Measurements from ENCODE around the gene C6orf120. TPM values are rescaled to one million over a fixed set of nuclear protein-coding genes. Genes with fewer than 3 reads are reported as not detected.

C6orf120 gene
- total and polyA plus RNA-seq, 2 donors (not counting 1 experiment from before 2014, with no cell fraction given) = 9.7 to 27.1 TPM

DNA sequence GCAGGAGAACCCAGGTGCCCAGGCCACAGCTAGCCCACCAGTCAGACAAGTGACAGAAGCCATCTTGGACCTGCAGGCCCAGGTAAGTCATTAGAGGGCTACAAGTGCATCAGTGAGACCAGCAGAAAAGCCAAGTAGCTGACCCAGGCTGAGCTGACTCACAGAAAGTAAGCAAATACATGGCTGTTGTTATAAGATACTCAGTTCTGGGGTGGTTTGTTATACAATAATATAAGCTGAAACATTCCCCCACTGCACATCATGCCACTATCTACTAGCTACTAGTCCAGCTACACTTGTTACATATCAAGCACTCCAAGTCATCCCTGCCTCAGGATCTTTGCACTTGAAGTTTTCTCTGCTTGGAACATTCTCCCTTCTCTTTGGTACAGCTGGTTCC lies 39.4 kb downstream of the C6orf120 start:
- peaks cover 0 to 5% (median 0%) of the 10 kb centered on the region in 3 donors for H3K9me3 ChIP-seq (ENCODE audit: control extremely low read depth in 1 of 3, control insufficient read depth in 2 of 3, insufficient read depth in 1 of 3, low read length in 2 of 3)
- POLR2A ChIA-PET = no interaction called here

GRCh38 chr6:169745405-169745804 lies 43.5 kb downstream of the C6orf120 start:
- H3K4me1 Mint-ChIP-seq = peaks cover 7% of the 10 kb centered on the region
- TF ChIP-seq EZH2 (IDR thresholded peaks at IDR 0.05; ENCODE audit: borderline replicate concordance, insufficient read depth, low read depth, low read length, poor library complexity, severe bottlenecking) = no peak
- TF ChIP-seq, protein P1, sequence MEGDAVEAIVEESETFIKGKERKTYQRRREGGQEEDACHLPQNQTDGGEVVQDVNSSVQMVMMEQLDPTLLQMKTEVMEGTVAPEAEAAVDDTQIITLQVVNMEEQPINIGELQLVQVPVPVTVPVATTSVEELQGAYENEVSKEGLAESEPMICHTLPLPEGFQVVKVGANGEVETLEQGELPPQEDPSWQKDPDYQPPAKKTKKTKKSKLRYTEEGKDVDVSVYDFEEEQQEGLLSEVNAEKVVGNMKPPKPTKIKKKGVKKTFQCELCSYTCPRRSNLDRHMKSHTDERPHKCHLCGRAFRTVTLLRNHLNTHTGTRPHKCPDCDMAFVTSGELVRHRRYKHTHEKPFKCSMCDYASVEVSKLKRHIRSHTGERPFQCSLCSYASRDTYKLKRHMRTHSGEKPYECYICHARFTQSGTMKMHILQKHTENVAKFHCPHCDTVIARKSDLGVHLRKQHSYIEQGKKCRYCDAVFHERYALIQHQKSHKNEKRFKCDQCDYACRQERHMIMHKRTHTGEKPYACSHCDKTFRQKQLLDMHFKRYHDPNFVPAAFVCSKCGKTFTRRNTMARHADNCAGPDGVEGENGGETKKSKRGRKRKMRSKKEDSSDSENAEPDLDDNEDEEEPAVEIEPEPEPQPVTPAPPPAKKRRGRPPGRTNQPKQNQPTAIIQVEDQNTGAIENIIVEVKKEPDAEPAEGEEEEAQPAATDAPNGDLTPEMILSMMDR (IDR thresholded peaks at IDR 0.05) = no peak
- POLR2A ChIA-PET = no interaction called here
- CTCF ChIA-PET = no interaction called here
- H2AFZ ChIP-seq (ENCODE audit: insufficient read depth, low read depth, low read length, poor library complexity, severe bottlenecking) = no peak overlapping the region
- DNase-seq (no peak), ATAC-seq (ENCODE audit: low read depth) (no peak)
- H3K4me3 ChIP-seq (ENCODE audit: control extremely low read depth in 1 of 5, extremely low read depth in 1 of 5, insufficient read depth in 1 of 5, low read depth in 2 of 5, low read length in 4 of 5) = no peak overlapping the region
- H3K27me3 ChIP-seq (replicated peaks in 1 of 4; ENCODE audit: control extremely low read depth in 1 of 4, control insufficient read depth in 3 of 4, insufficient read depth in 4 of 4, low read length in 3 of 4) = no peaks in the 10 kb centered on the region
- peaks cover 0 to 5% (median 0%) of the 10 kb centered on the region in 3 donors for H3K9me3 ChIP-seq (ENCODE audit: control extremely low read depth in 1 of 3, control insufficient read depth in 2 of 3, insufficient read depth in 1 of 3, low read length in 2 of 3)
- H3K4me2 ChIP-seq (replicated peaks; ENCODE audit: low read depth, low read length, poor library complexity, severe bottlenecking) = no peak overlapping the region
- H3K4me3 Mint-ChIP-seq = no peak overlapping the region
- WGBS (ENCODE audit: insufficient coverage) = no CpG with 5 or more reads among the region's 3 CpGs
- H3K27me3 Mint-ChIP-seq = no peaks in the 10 kb centered on the region
- H3K4me1 ChIP-seq (ENCODE audit: control insufficient read depth in 2 of 2, insufficient read depth in 2 of 2, low read length in 2 of 2) = peaks cover 4 to 5% of the 10 kb centered on the region in 2 donors
- H3K27ac ChIP-seq (ENCODE audit: low read length in 2 of 2) = no peak overlapping the region
- no peaks in the 10 kb centered on the region for H4K20me1 ChIP-seq (ENCODE audit: control insufficient read depth, insufficient read depth, low read length, poor library complexity, severe bottlenecking)
- H3K79me2 ChIP-seq (ENCODE audit: control insufficient read depth, insufficient read depth, low read length) = peaks cover 6% of the 10 kb centered on the region
- H3K36me3 ChIP-seq (replicated peaks in 1 of 2; ENCODE audit: control extremely low read depth in 1 of 2, control insufficient read depth in 1 of 2, extremely low read depth in 1 of 2, insufficient read depth in 2 of 2, low read length in 1 of 2) = no peaks in the 10 kb centered on the region
- no peak overlapping the region for H3K9ac ChIP-seq (ENCODE audit: low read length)
- no peak overlapping the region for H3K27ac Mint-ChIP-seq
- intact Hi-C loops (cut with micrococcal nuclease) = no loop called here
- peaks cover 4% of the 10 kb centered on the region for H3K9me3 Mint-ChIP-seq (ENCODE audit: insufficient read depth)

More for the DNA sequence above, 39.4 kb downstream of the C6orf120 start:
- H3K27me3 ChIP-seq (replicated peaks in 1 of 4; ENCODE audit: control extremely low read depth in 1 of 4, control insufficient read depth in 3 of 4, insufficient read depth in 4 of 4, low read length in 3 of 4) = peaks cover 0 to 4% (median 0%) of the 10 kb centered on the region in 4 experiments
- no peaks in the 10 kb centered on the region for H3K36me3 ChIP-seq (replicated peaks in 1 of 2; ENCODE audit: control extremely low read depth in 1 of 2, control insufficient read depth in 1 of 2, extremely low read depth in 1 of 2, insufficient read depth in 2 of 2, low read length in 1 of 2)
- Mint-ChIP-seq H3K27ac (no peak overlapping the region), H3K9me3 (ENCODE audit: insufficient read depth) (peaks cover 4% of the 10 kb centered on the region), H3K27me3 (no peaks in the 10 kb centered on the region), H3K4me3 (no peak overlapping the region), H3K4me1 (no peaks in the 10 kb centered on the region)
- no peaks in the 10 kb centered on the region for H3K4me1 ChIP-seq (ENCODE audit: control insufficient read depth in 2 of 2, insufficient read depth in 2 of 2, low read length in 2 of 2)
- CTCF ChIA-PET = no interaction called here
- no peak overlapping the region for H3K4me3 ChIP-seq (ENCODE audit: control extremely low read depth in 1 of 5, extremely low read depth in 1 of 5, insufficient read depth in 1 of 5, low read depth in 2 of 5, low read length in 4 of 5)
- no peak overlapping the region for H2AFZ ChIP-seq (ENCODE audit: insufficient read depth, low read depth, low read length, poor library complexity, severe bottlenecking)
- DNase-seq (no peak), ATAC-seq (ENCODE audit: low read depth) (no peak)
- intact Hi-C loops (cut with micrococcal nuclease) = no loop called here
- H3K27ac ChIP-seq (ENCODE audit: low read length in 2 of 2) = no peak overlapping the region
- no peak overlapping the region for H3K9ac ChIP-seq (ENCODE audit: low read length)
- no peaks in the 10 kb centered on the region for H3K79me2 ChIP-seq (ENCODE audit: control insufficient read depth, insufficient read depth, low read length)
- TF ChIP-seq, protein P1 (IDR thresholded peaks at IDR 0.05) = no peak
- no peak for TF ChIP-seq EZH2 (IDR thresholded peaks at IDR 0.05; ENCODE audit: borderline replicate concordance, insufficient read depth, low read depth, low read length, poor library complexity, severe bottlenecking)
- H4K20me1 ChIP-seq (ENCODE audit: control insufficient read depth, insufficient read depth, low read length, poor library complexity, severe bottlenecking) = no peaks in the 10 kb centered on the region
- H3K4me2 ChIP-seq (replicated peaks; ENCODE audit: low read depth, low read length, poor library complexity, severe bottlenecking) = no peak overlapping the region

Measured in B cell (primary cell).